DOHH2 (cell line): ENCODE data around the gene HORMAD2.
"Not testable (repeated sequence)": the region's sequence is repeated elsewhere in the genome, so short reads cannot be mapped to it uniquely, and the experiment has no call there.

Experiments
- H3F3A ChIP-seq: fragments of 200-600 bp; sonication (generic), shearing (Covaris generic); 2 replicates; pipeline ENCODE4 v1.6.0; 2016; ENCODE audit warnings: antibody characterized with exemption, mild to moderate bottlenecking; ENCODE audit not compliant: control insufficient read depth, insufficient read depth
- H3K27ac ChIP-seq: fragments of 200-600 bp; sonication (generic); 2 replicates; pipeline ENCODE4 v1.5.1; 2014; ENCODE audit warnings: low read depth, mild to moderate bottlenecking, low read length, moderate library complexity
- H3K27me3 ChIP-seq: fragments of 200-600 bp; sonication (generic); 2 replicates; pipeline ENCODE4 v1.6.1; 2014; ENCODE audit warnings: mild to moderate bottlenecking, low read length, mixed read lengths; ENCODE audit not compliant: control insufficient read depth
- H3K36me3 ChIP-seq: fragments of 200-600 bp; sonication (generic); 2 replicates; pipeline ENCODE4 v1.6.1; 2014; ENCODE audit warnings: mild to moderate bottlenecking, low read length, moderate library complexity, mixed read lengths; ENCODE audit not compliant: control insufficient read depth
- H3K4me1 ChIP-seq: fragments of 200-600 bp; sonication (generic); 2 replicates; pipeline ENCODE4 v1.6.1; 2014; ENCODE audit warnings: mild to moderate bottlenecking, low read length, mixed read lengths; ENCODE audit not compliant: control insufficient read depth
- H3K4me2 ChIP-seq: fragments of 200-600 bp; sonication (generic); 2 replicates; pipeline ENCODE4 v1.6.0; 2014; ENCODE audit warnings: mild to moderate bottlenecking, low read length, moderate library complexity
- H3K4me3 ChIP-seq: fragments of 200-600 bp; sonication (generic); 2 replicates; pipeline ENCODE4 v1.5.1; 2014; ENCODE audit warnings: mild to moderate bottlenecking, low read length, mixed read lengths
- H3K79me2 ChIP-seq: fragments of 200-600 bp; sonication (generic); 2 replicates; pipeline ENCODE4 v1.6.1; 2014; ENCODE audit warnings: mild to moderate bottlenecking, low read length, mixed read lengths; ENCODE audit not compliant: control insufficient read depth
- H3K9me2 ChIP-seq: fragments of 200-600 bp; sonication (generic); replicated peaks from 2 replicates; pipeline ENCODE4 v1.6.1; 2014; ENCODE audit warnings: mild to moderate bottlenecking, low read length, mixed read lengths; ENCODE audit not compliant: control insufficient read depth
- H3K9me3 ChIP-seq: fragments of 200-600 bp; sonication (generic); 2 replicates; pipeline ENCODE4 v1.6.1; 2014; ENCODE audit warnings: antibody characterized with exemption, low read length, mixed read lengths; ENCODE audit not compliant: control insufficient read depth, insufficient read depth
- H4K20me1 ChIP-seq: fragments of 200-600 bp; sonication (generic); 2 replicates; pipeline ENCODE4 v1.6.0; 2014; ENCODE audit warnings: low read depth, mild to moderate bottlenecking, antibody characterized with exemption, low read length, moderate library complexity; ENCODE audit not compliant: control insufficient read depth, insufficient read depth
- EZH2phosphoT487 ChIP-seq: fragments of 200-600 bp; sonication (generic); IDR thresholded peaks from 2 replicates; pipeline ENCODE4 v1.6.1; 2017; ENCODE audit warnings: borderline replicate concordance, mild to moderate bottlenecking, antibody characterized with exemption, low read length, moderate library complexity, mixed read lengths
- TF ChIP-seq, protein P1 (sequence below): fragments of 200-600 bp; sonication (generic); IDR thresholded peaks from one replicate; pipeline ENCODE4 v1.5.1; 2014; ENCODE audit warnings: antibody characterized with exemption, mild to moderate bottlenecking, low read depth, low read length; ENCODE audit not compliant: poor library complexity, severe bottlenecking

Gene HORMAD2

DNA sequence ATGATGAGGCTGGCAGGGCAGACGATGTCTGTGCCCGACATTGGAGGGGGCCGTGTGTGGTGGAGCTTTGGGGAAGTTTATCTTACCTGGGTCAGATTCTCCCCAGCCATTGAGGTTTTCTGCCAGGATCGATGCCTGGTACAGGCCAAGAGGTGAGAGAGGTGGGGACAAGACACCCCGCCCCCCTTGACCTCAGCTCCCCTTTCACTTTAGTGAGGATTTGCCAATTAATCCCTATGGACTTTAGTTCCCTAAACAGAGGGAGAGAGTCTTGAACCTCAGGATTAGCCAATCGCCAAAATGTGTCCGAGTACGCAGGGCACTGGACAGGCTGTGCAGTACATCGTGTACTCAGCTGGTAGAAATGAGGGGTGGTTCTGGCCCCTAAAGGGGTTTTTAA is 541 bp downstream of the HORMAD2 start:
- H3K4me2 ChIP-seq, result no peak overlapping the region
- TF ChIP-seq, protein P1, sequence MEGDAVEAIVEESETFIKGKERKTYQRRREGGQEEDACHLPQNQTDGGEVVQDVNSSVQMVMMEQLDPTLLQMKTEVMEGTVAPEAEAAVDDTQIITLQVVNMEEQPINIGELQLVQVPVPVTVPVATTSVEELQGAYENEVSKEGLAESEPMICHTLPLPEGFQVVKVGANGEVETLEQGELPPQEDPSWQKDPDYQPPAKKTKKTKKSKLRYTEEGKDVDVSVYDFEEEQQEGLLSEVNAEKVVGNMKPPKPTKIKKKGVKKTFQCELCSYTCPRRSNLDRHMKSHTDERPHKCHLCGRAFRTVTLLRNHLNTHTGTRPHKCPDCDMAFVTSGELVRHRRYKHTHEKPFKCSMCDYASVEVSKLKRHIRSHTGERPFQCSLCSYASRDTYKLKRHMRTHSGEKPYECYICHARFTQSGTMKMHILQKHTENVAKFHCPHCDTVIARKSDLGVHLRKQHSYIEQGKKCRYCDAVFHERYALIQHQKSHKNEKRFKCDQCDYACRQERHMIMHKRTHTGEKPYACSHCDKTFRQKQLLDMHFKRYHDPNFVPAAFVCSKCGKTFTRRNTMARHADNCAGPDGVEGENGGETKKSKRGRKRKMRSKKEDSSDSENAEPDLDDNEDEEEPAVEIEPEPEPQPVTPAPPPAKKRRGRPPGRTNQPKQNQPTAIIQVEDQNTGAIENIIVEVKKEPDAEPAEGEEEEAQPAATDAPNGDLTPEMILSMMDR, result no peak
- no peak for TF ChIP-seq EZH2phosphoT487
- no peaks in the 10 kb centered on the region for H3K79me2 ChIP-seq
- H3K27ac ChIP-seq, result no peak overlapping the region
- no peaks in the 10 kb centered on the region for H3K36me3 ChIP-seq
- no peaks in the 10 kb centered on the region for H4K20me1 ChIP-seq
- no peaks in the 10 kb centered on the region for H3K9me3 ChIP-seq
- peaks cover 7% of the 10 kb centered on the region for H3K4me1 ChIP-seq
- no peaks in the 10 kb centered on the region for H3F3A ChIP-seq
- peaks cover 15% of the 10 kb centered on the region for H3K27me3 ChIP-seq
- no peaks in the 10 kb centered on the region for H3K9me2 ChIP-seq
- H3K4me3 ChIP-seq, result no peak overlapping the region

DNA sequence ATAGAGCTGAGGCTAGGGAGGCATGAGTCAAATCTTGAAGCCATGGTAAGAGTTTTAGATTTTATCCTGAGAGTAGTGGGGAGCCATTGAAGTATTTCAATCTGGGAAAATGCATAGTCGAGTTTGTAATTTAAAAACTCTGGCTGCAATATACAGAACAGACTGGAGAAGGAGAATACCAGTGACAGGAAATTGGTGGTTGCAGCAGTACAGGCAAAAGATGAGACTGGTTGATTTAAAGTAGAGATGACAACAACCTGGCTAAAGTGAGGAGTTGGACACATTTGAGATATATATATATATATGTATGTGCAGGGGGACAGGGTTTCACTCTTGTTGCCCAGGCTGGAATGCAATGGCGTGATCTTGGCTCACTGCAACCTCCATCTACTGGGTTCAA is 6.2 kb downstream of the HORMAD2 start:
- Histone ChIP-seq H3K79me2 (no peaks in the 10 kb centered on the region), H4K20me1 (no peaks in the 10 kb centered on the region), H3K9me2 (no peaks in the 10 kb centered on the region), H3K27ac (no peak overlapping the region), H3K27me3 (peaks cover 16% of the 10 kb centered on the region), H3K4me3 (no peak overlapping the region), H3K36me3 (no peaks in the 10 kb centered on the region), H3K4me1 (no peaks in the 10 kb centered on the region), H3K4me2 (no peak overlapping the region), H3F3A (no peaks in the 10 kb centered on the region), H3K9me3 (no peaks in the 10 kb centered on the region)
- TF ChIP-seq, protein P1, result no peak
- TF ChIP-seq EZH2phosphoT487, result no peak

DNA sequence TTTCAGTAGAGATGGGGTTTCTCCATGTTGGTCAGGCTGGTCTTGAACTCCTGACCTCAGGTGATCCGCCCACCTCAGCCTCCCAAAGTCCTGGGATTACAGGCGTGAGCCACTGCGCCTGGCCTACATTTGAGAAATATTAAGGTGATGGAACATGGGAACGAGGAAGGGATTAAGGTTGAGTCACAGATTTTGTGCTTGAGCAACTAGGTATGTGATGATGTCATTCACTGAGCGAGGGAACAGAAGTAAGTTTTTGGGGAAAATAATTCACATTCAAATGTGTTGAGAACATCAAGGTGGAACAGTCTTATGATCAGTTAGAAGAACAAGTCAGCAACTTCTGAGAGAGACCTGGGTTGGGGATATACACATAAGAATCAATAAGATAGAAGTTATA is 6.8 kb downstream of the HORMAD2 start:
- H3K9me2 ChIP-seq, H4K20me1 ChIP-seq, H3K9me3 ChIP-seq, H3K79me2 ChIP-seq, H3K4me1 ChIP-seq, H3K4me2 ChIP-seq, H3K27ac ChIP-seq, H3K36me3 ChIP-seq, H3K4me3 ChIP-seq, H3F3A ChIP-seq: not testable (repeated sequence)
- peaks cover 16% of the 10 kb centered on the region for H3K27me3 ChIP-seq

DNA sequence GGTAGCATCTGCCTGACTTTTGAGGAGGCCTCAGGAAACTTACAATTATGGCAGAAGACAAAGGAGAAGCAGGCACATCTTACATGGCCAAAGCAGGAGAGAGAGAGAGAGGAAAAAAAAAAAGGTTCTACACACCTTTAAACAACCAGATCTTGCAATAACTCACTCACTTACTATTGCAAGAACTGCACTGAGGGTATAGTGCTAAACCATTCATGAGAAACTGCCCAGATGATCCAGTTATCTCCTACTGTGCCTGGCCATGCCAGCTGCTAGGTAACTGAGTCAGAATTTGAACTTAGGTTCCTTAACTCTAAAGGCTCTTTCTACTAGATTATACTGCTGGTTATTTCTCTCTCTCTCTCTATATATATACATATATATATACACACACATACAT is 7.3 kb downstream of the HORMAD2 start:
- TF ChIP-seq, protein P1, result no peak
- TF ChIP-seq EZH2phosphoT487, result no peak
- no peak overlapping the region for H3K4me3 ChIP-seq
- no peaks in the 10 kb centered on the region for H3K4me1 ChIP-seq
- no peaks in the 10 kb centered on the region for H3K79me2 ChIP-seq
- no peaks in the 10 kb centered on the region for H3F3A ChIP-seq
- no peak overlapping the region for H3K4me2 ChIP-seq
- H3K27me3 ChIP-seq, result peaks cover 20% of the 10 kb centered on the region
- no peaks in the 10 kb centered on the region for H3K36me3 ChIP-seq
- peaks cover 2% of the 10 kb centered on the region for H3K9me3 ChIP-seq
- H3K27ac ChIP-seq, result no peak overlapping the region
- H4K20me1 ChIP-seq, result no peaks in the 10 kb centered on the region
- no peaks in the 10 kb centered on the region for H3K9me2 ChIP-seq
